SK-N-SH (cell line): ENCODE measurements around the gene SYT15B. TPM values are rescaled to one million over a fixed set of nuclear protein-coding genes. Genes with fewer than 3 reads are reported as not detected.
"Not testable (repeated sequence)": the region's sequence is repeated elsewhere in the genome, so short reads cannot be mapped to it uniquely, and the experiment has no call there.

Experiments used
- CTCF ChIA-PET: fragments of 300-600, 350-600 bp; formaldehyde crosslinking; extraction: SDS; loops from one replicate; lab custom pipeline; 2021; lab: Yijun Ruan, JAX
- POLR2A ChIA-PET: fragments of 350-600 bp; sonication (Branson Sonifier 250); formaldehyde crosslinking; extraction: SDS; loops from one replicate; lab custom pipeline; 2020; ENCODE audit warnings: antibody characterized with exemption, inconsistent platforms; lab: Yijun Ruan, JAX
- DNase-seq: peaks from one replicate; pipeline ENCODE4 v3.0.0; 2012
- H2AFZ ChIP-seq: fragments of 200-600 bp; sonication (generic); 2 replicates; pipeline ENCODE4 v1.8.1; 2016; ENCODE audit warnings: antibody characterized with exemption, mild to moderate bottlenecking, low read depth
- H3F3A ChIP-seq: fragments of 200-600 bp; sonication (generic); replicated peaks from 2 replicates; pipeline ENCODE3; 2016; ENCODE audit warnings: antibody characterized with exemption, mild to moderate bottlenecking; ENCODE audit not compliant: insufficient read depth
- H3K27ac ChIP-seq, 2 experiments: fragments of 200-500 bp in 1 of 2; fragments of 200-600 bp in 1 of 2; sonication (Bioruptor generic) in 1 of 2; sonication (generic), shearing (Covaris generic) in 1 of 2; 2 replicates each; pipeline versions ENCODE4 v1.5.1 to v1.6.1; 2014 to 2016; ENCODE audit warnings: low read depth in 2 of 2, inconsistent platforms in 1 of 2, low read length in 1 of 2, mild to moderate bottlenecking in 1 of 2, mixed read lengths in 1 of 2
- H3K27me3 ChIP-seq: fragments of 200-600 bp; sonication (generic), shearing (Covaris generic); 2 replicates; pipeline ENCODE4 v1.6.1; 2016; ENCODE audit warnings: mixed run types; ENCODE audit not compliant: insufficient read depth
- H3K36me3 ChIP-seq, 2 experiments: fragments of 200-500 bp in 1 of 2; fragments of 200-600 bp in 1 of 2; sonication (Bioruptor generic) in 1 of 2; sonication (generic) in 1 of 2; replicated peaks in 1 of 2; 2 replicates each; pipeline versions ENCODE3 to v1.5.1; 2014 to 2016; ENCODE audit warnings: low read length in 1 of 2, mild to moderate bottlenecking in 1 of 2; ENCODE audit not compliant: insufficient read depth in 2 of 2, control insufficient read depth in 1 of 2
- H3K4me1 ChIP-seq, 2 experiments: fragments of 200-500 bp in 1 of 2; fragments of 200-600 bp in 1 of 2; sonication (Bioruptor generic) in 1 of 2; sonication (generic), shearing (Covaris generic) in 1 of 2; 2 replicates each; pipeline versions ENCODE4 v1.5.1 to v1.6.1; 2014 to 2016; ENCODE audit warnings: low read depth in 1 of 2, low read length in 1 of 2, mixed run types in 1 of 2; ENCODE audit not compliant: insufficient read depth in 2 of 2, control insufficient read depth in 1 of 2
- H3K4me2 ChIP-seq: fragments of 200-600 bp; sonication (generic), shearing (Covaris generic); 2 replicates; pipeline ENCODE4 v1.6.1; 2017; ENCODE audit warnings: mixed run types
- H3K4me3 ChIP-seq, 2 experiments: fragments of 200-500 bp in 1 of 2; fragments of 200-600 bp in 1 of 2; sonication (Bioruptor generic) in 1 of 2; sonication (generic), shearing (Covaris generic) in 1 of 2; 2 replicates each; pipeline versions ENCODE4 v1.5.1 to v1.8.1; 2014 to 2016; ENCODE audit warnings: low read depth in 2 of 2, inconsistent platforms in 1 of 2, low read length in 1 of 2, mild to moderate bottlenecking in 1 of 2, mixed read lengths in 1 of 2, moderate library complexity in 1 of 2
- H3K79me2 ChIP-seq: fragments of 200-600 bp; sonication (generic); 2 replicates; pipeline ENCODE4 v1.8.1; 2017; ENCODE audit warnings: mild to moderate bottlenecking; ENCODE audit not compliant: insufficient read depth
- H3K9ac ChIP-seq: fragments of 200-600 bp; sonication (generic); 2 replicates; pipeline ENCODE4 v1.6.1; 2017; ENCODE audit warnings: mixed run types
- H3K9me2 ChIP-seq: fragments of 200-600 bp; sonication (generic); 2 replicates; pipeline ENCODE4 v1.6.1; 2017; ENCODE audit warnings: mixed run types
- H3K9me3 ChIP-seq: fragments of 200-600 bp; sonication (generic); 2 replicates; pipeline ENCODE4 v1.6.1; 2017; ENCODE audit warnings: mixed run types, mild to moderate bottlenecking, moderate library complexity
- H4K20me1 ChIP-seq: fragments of 200-600 bp; sonication (generic); 2 replicates; pipeline ENCODE4 v1.6.1; 2017; ENCODE audit warnings: mild to moderate bottlenecking, mixed run types; ENCODE audit not compliant: insufficient read depth
- WGBS: methylation state at CpG from one replicate; pipeline ENCODE4 v1.1.6; 2017; ENCODE audit warnings: low lambda C conversion rate; 5-methylcytosine and 5-hydroxymethylcytosine counted together
- polyA plus RNA-seq, 3 experiments: library from polyadenylated mRNA; depleted of rRNA; stranded (reverse); fragments of >200 nt; gene quantifications; 2 replicates each; pipeline ENCODE4 v1.2.3, GENCODE V29; 2012

Gene SYT15B
- polyA plus RNA-seq, 1 of the 3 experiments (the other 2 are of a cell fraction), result not detected

DNA sequence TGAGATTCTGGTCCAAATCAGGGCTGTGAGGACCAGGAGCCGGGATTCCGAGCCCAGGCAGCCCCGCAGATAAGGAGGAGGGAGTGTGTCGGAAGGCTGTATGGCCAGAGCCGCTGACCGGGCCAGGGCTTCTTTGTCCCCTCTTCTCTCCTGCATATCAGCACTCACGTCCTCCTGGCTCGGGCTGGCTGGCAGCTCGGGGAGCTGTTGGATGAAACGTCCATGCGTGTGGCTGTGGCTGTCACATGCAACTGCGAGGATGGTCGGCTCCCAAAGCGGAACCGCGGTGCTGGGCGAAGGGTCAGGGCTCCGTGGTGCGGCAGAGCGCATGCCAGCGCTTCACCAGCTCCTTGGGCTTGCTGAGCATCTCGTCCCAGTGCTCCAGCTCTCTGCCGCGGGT is 9.5 kb downstream of the SYT15B start:
- DNase-seq, POLR2A ChIA-PET, H3K36me3 ChIP-seq, H3K79me2 ChIP-seq, H3K4me1 ChIP-seq, H3K27me3 ChIP-seq, H3K4me2 ChIP-seq, H3F3A ChIP-seq, H4K20me1 ChIP-seq, H3K27ac ChIP-seq, H3K9ac ChIP-seq, H3K4me3 ChIP-seq, CTCF ChIA-PET, H3K9me2 ChIP-seq, H2AFZ ChIP-seq, H3K9me3 ChIP-seq: not testable (repeated sequence)
- no CpG with 5 or more reads among the region's 24 CpGs for WGBS

DNA sequence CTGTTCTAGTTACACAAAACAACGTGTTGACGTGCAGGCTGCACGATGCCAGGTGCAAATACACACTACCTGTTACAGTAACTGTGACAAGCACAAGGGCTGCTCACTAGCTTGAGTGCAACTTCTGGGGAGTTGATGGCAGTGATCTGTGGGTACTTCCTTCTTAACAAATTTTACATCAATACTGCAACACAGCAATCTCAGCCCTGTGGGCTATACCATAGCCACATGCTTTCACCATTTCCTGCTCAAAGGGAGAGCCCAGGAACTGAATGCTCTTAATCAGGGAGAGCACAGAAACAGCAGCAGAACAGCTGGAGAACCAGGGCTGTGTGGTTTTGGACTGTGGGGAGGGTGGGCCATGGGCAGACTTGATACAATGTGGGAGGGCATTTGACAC is 10.2 kb downstream of the SYT15B start:
- DNase-seq, POLR2A ChIA-PET, H3K9ac ChIP-seq, H3K27ac ChIP-seq, CTCF ChIA-PET, H2AFZ ChIP-seq, H3K9me2 ChIP-seq, H3K4me3 ChIP-seq, H3K36me3 ChIP-seq, H3K9me3 ChIP-seq, H3K4me2 ChIP-seq, H3K27me3 ChIP-seq, H3F3A ChIP-seq, H3K4me1 ChIP-seq, H3K79me2 ChIP-seq, H4K20me1 ChIP-seq: not testable (repeated sequence)
- WGBS, result 98% methylated on average over 3 of the region's 3 CpGs

DNA sequence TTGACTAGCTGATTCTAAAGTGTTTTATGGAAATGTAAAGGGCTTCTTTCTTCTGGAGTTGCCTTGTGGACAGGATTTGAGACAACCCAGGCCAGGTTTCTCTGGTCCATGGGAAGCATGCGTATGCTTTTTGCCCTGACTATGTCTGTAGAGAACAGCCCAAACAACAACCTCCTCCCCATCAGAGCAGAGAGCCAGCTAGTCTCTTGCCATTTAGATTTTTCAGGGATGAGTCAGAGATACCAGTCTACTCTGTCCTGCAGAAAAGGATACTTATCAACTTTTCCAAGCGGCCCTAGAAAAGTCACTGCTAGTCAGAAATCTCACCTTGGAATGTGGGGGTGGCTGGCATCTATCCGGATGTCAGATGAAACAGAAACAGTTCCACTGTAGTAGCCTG is 11.6 kb downstream of the SYT15B start:
- H4K20me1 ChIP-seq, DNase-seq, H3K9me3 ChIP-seq, H2AFZ ChIP-seq, CTCF ChIA-PET, H3K27me3 ChIP-seq, H3K9ac ChIP-seq, POLR2A ChIA-PET, H3K79me2 ChIP-seq, H3K4me1 ChIP-seq, H3K36me3 ChIP-seq, H3K27ac ChIP-seq, H3K4me3 ChIP-seq, H3K4me2 ChIP-seq, H3F3A ChIP-seq, H3K9me2 ChIP-seq: not testable (repeated sequence)
- WGBS, result no CpG with 5 or more reads among the region's 3 CpGs

DNA sequence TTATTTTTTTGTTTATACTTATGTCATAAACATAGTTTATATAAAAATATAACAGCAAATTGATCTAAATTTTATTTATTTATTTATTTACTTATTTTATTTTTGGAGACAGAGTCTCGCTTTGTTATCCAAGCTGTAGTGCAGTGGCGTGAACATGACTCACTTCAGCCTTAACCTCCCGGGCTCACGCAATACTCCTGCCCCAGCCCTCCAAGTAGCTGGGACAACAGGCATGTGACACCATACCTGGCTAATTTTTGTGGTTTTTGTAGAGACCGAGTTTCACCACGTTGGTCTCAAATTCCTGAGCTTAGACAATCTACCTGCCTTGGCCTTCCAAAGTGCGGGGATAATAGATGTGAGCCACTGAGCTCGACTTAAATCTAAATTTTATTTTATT is 13.0 kb downstream of the SYT15B start:
- DNase-seq, H3K9ac ChIP-seq, CTCF ChIA-PET, H4K20me1 ChIP-seq, H3K36me3 ChIP-seq, H3K27ac ChIP-seq, H3K27me3 ChIP-seq, H3K9me2 ChIP-seq, H3F3A ChIP-seq, H3K4me3 ChIP-seq, POLR2A ChIA-PET, H2AFZ ChIP-seq, H3K9me3 ChIP-seq, H3K79me2 ChIP-seq, H3K4me2 ChIP-seq, H3K4me1 ChIP-seq: not testable (repeated sequence)
- 100% methylated on average over 1 of the region's 8 CpGs for WGBS

DNA sequence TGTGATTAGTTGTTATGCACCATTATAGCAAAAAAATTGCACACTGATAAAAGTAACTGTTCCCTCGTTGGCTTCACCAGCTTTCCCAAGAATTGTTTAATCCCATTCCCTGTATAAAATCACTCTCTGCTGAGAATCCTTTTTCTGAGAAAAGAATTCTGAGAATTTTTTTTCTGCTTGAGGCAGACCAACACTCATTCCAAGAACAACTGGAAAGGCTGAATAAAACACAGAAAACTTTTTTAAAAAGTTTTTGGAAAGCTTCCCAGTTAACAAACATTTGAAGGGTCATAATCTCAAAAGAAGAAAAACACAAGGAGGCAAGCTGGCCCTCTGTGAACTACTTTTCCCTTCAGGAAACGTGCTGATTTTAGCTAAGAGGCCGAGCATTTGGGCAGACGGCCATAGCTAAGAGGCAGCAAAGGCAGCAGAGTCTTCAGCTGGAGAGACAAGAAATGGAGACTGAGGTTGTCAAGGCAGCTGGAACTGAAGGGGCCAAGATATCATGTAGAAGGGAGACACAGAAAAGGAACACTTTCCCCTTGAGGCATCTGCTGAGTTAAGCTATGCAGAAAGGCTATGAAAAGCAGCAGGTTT is 16.5 kb downstream of the SYT15B start:
- H3K27me3 ChIP-seq, H3K79me2 ChIP-seq, H3K9me3 ChIP-seq, H3K4me3 ChIP-seq, POLR2A ChIA-PET, H3K9me2 ChIP-seq, CTCF ChIA-PET, H3K9ac ChIP-seq, H2AFZ ChIP-seq, H4K20me1 ChIP-seq, H3K4me1 ChIP-seq, H3K4me2 ChIP-seq, H3F3A ChIP-seq, DNase-seq, H3K36me3 ChIP-seq: not testable (repeated sequence)
- peak overlapping the region in 1 of 2 experiments; percentile 39; a peak in 1 of 4 replicates for H3K27ac ChIP-seq
- WGBS, result 61% methylated on average over 2 of the region's 4 CpGs

DNA sequence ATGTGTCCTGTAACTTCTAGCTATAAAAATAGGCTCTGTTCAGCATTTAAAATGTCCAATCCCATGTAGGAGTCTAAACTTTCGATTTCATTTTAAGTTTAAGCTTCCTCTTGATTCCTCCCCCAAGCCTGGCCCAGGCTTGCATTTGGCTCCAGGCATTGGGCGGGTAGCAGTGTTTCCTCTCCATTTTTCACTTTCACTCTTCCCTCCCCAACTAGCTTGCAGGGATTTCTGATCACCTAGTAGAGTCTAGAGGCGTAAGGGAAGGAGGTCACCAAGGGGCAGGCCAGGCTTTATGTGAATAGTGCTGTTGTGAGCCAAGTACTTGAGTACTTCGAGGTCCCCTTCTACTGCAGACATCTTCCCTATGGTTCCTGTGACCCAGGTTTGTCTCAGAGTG is 18.5 kb downstream of the SYT15B start:
- H3K9me2 ChIP-seq, H3K79me2 ChIP-seq, H3K27ac ChIP-seq, H3K9ac ChIP-seq, CTCF ChIA-PET, DNase-seq, POLR2A ChIA-PET, H4K20me1 ChIP-seq, H3K4me3 ChIP-seq, H3K36me3 ChIP-seq, H3F3A ChIP-seq, H3K4me1 ChIP-seq, H2AFZ ChIP-seq, H3K27me3 ChIP-seq, H3K9me3 ChIP-seq, H3K4me2 ChIP-seq: not testable (repeated sequence)
- WGBS, result 0% methylated on average over 1 of the region's 4 CpGs
